GM19240 (cell line): ENCODE data around the gene OR51L1.

Experiments
- DNase-seq: peaks from one replicate; pipeline ENCODE4 v3.0.0; 2011; ENCODE audit warnings: low spot score; ENCODE audit not compliant: insufficient read length

The OR51L1 gene

GRCh38 chr11:5046754-5047330 lies 52.2 kb downstream of the OR51L1 start:
- no peak for DNase-seq
